Frontal cortex (tissue), 4 donors: Measurements from ENCODE around the gene FUNDC2. TPM values are rescaled to one million over a fixed set of nuclear protein-coding genes. Genes with fewer than 3 reads are reported as not detected.
"Not testable (repeated sequence)": the region's sequence is repeated elsewhere in the genome, so short reads cannot be mapped to it uniquely, and the experiment has no call there.

Source experiments
- DNase-seq, 2 donors: peaks; one replicate each; pipeline ENCODE4 v3.0.0; 2012; ENCODE audit warnings: low spot score in 2 of 2
- FAIRE-seq: peaks from 2 replicates; lab custom pipeline; 2012; peaks lifted over from hg19 to GRCh38; lab: Jason Lieb, UNC
- total RNA-seq: library from RNA; depleted of rRNA; stranded (reverse); fragments of >200 nt; gene quantifications from one replicate; pipeline ENCODE4 v1.2.3, GENCODE V29; 2014
- donor health status: control.
- donor health status: control.
- donor health status: control.

The FUNDC2 gene
- total RNA-seq: 28.9 TPM

DNA sequence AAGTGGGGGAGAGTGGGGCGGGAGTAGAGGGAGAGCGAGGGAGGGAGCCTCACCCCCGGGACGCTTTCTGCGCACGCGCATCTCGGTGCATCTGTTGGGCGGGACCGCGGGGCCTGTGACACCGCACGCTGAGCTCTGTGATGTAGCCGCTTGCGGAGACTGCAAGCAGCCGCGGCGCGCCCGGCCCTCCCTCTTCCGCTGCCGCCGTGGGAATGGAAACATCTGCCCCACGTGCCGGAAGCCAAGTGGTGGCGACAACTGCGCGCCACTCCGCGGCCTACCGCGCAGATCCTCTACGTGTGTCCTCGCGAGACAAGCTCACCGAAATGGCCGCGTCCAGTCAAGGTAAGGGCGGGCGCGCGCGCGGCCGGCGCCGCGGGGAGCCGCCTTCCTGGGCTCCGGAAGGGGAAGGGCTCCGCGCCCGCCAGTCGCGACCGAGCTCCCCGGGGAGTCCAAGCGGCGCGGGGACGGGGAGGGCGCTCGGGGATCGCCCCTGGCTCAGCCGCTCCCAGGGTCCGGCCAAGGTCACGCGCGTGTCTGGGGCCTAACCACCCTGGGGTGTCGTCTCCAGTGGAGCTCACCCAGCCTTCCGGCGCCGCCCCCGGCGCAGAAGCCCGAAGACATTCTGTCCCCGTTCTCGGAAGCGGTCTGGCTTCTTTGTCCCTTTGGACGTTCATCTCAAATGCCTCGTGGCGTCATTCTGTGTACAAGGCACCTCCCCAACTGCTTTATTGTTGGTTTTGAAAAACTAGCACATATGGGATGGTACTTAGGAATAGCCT is at the start of gene FUNDC2:
TSS of gene FUNDC2 (plus strand) at position 118 of the 782 bp plus-strand sequence. CDS start at position 213, 95 bp downstream.
- peak; percentile 68 to 72 for DNase-seq
- FAIRE-seq: no peak

GRCh38 chrX:154979629-154980028 is 47.0 kb upstream of the FUNDC2 start:
- FAIRE-seq: no peak
- no peak for DNase-seq

DNA sequence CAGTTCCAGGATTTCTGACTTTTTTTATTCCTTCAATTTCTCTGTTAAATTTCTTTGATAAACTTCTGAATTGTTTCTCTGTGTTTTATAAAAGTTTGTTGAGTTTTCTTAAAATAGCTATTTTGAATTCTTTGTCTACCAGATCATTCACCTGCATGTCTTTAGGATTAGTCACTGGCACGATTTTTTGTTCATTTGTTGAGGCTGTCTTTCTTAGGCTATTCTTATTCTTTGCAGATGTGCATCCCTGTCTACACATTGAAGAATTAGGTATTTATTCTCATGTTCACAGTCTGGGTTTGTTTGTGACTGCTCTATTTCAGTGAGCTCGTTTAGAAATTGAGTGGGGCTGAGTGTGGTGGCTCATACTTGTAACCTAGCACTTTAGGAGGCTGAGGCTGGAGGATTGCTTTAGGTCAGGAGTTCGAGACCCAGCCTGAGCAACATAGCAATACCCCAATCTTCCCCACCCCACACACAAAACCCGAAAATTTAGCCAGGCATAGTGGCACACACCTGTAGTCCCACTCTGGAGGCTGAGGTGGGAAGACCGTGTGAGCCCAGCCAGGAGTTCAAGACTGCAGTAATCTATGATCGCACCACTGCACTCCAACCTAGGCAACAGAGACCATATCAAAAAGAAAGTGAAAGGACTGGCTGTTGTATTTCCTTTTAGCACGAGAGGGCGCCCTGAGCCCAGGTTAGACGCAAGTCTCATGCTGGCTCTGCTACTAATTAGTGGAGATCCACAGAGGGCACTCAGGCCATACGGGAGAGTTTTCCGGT is 46.1 kb upstream of the FUNDC2 start:
- FAIRE-seq (no peak), DNase-seq (peak; percentile 11 to 37)

- DNase-seq (no peak), FAIRE-seq (no peak)
Observed at GRCh38 chrX:154981116-154981411, 45.6 kb upstream of the FUNDC2 start.

DNA sequence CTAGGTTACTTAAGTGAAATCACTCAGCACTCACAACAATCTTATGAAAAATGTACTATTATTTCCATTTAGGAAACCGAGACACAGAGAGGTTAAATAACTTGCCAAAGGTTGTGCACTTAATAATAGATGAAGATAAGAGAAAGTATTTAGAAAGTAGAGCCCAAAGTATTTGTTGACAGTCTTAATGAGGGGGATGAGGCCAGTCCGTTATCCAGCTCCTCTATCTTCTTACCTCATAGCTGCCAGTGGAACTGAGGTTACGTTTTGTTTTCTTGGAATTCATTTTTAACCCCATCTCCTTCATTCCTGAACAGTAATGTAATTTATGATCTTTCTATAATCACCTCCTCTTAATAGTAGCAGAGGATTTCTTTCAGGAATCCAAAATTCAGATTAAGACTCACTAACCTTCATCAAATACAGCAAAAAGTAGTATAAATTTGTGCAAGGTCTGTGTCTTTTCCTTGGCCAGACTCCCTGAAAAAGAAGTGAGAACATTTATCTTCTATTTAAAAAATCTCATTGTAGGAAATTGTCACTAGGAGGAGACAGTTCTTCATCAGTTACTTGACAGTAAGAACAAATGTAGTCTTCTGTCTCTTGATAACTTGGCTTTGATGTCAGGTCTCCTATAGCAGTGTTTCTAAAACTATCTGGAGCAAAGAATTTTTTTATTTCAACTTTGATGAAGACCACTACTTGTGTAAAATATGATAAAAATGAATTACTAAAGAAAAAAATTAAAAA is 39.6 kb upstream of the FUNDC2 start:
- no peak for DNase-seq
- FAIRE-seq: no peak

DNA sequence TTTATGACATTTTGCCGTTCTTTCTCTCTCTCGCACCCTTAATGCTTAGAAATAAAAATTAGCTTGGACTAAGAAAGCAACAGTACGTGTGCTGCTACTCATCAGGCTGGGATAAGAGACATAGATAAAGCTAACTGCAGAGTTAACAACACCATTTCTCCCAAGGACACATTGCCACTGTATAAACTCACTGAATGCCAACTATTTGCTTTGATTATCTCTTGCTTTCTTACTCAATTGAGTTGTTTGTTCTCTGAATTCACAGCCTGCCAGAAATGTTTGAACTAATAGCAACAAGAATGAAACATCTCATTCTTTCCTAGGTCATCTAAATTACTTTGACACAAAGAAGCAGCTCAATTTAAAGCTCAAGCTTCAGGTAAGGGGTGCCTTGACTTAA is 38.7 kb upstream of the FUNDC2 start:
- DNase-seq (no peak), FAIRE-seq (no peak)

DNA sequence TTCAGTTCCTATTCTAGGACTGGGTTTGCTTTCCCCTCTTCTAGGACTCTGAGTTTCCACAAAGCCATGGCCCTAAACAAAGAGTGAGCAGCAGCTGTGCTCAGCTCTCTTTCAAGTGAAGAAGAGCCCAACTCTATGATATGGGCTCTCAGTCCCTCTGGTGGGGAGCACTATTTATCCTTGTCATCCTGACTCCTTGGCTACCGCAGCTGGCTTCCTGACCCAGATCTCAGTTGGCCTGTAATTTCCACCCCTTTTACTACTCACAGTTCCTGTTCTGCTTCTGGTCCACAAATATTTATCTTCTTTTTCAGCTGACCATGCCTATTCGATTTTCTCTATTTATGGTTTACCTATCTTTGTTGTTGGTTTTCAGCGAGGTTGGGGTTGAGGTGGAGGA is 37.9 kb upstream of the FUNDC2 start:
- no peak for DNase-seq
- FAIRE-seq: no peak

- DNase-seq: no peak
- FAIRE-seq: no peak
Observed at GRCh38 chrX:154990496-154990895, 36.1 kb upstream of the FUNDC2 start.

GRCh38 chrX:154991039-154991438 is 35.6 kb upstream of the FUNDC2 start:
- FAIRE-seq (no peak), DNase-seq (no peak)

- no peak for FAIRE-seq
- DNase-seq: no peak
Observed at GRCh38 chrX:154991476-154991875, 35.2 kb upstream of the FUNDC2 start.

DNA sequence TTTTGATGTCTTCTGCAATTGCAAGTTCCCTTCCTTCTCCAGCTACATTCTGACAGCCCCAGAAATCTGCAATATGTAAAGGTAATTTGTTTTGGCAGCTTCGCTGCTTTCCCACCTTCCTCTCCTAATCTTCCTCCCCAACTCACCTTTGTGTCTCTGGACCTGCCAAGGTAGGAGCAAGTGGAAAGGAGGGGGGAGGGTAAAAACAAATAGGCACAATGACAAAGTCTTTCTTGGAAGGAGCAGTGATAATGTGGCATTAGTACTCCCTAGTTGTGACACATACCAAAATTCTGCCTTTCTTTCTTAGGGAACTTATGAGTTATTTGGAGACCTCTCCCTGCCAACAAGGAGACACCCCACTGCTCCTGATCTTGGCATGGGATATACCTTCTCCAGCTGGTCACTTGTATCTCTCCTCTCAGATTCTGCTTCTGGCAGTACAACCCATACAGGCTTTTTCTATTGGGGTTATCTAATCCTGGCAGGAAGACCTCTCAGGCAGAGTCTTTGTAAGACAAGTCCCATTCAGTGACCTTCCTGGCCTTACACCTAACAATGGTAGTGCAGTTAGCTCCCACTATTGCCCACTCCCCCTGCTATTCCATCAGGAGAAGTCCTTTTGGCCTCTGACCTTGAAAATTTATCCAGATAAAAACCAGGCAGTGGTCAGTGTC is 28.3 kb upstream of the FUNDC2 start:
- DNase-seq: no peak
- FAIRE-seq: no peak

GRCh38 chrX:155000841-155001240 is 25.8 kb upstream of the FUNDC2 start:
- no peak for FAIRE-seq
- no peak for DNase-seq

GRCh38 chrX:155001873-155002272 is 24.8 kb upstream of the FUNDC2 start:
- FAIRE-seq (no peak), DNase-seq (no peak)

- FAIRE-seq: no peak
- DNase-seq: no peak
Observed at GRCh38 chrX:155005190-155005589, 21.5 kb upstream of the FUNDC2 start.

DNA sequence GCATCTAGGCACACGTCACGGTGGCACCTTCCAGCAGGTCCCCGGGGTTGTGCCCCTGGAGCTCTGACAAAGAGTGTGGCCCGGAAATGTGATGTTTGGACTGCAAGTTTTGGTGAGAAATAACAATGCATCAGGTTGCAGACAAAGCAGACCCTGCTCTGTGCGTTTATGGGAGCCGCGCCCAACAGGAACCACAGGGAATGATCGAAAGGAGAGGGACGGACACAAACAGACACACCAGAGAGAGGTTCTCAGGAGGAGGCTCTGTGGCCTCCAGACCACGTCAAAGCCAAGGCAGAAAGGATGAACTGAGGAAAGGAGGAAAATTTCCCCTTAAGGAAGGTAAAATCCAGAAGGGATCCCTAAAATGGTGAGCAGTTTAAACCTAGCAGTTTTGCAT is 20.3 kb upstream of the FUNDC2 start:
- FAIRE-seq, DNase-seq: not testable (repeated sequence)

- DNase-seq, FAIRE-seq: not testable (repeated sequence)
Observed at GRCh38 chrX:155006913-155007671, 19.6 kb upstream of the FUNDC2 start.

- not testable (repeated sequence) for DNase-seq, FAIRE-seq
Observed at GRCh38 chrX:155008578-155008977, 18.1 kb upstream of the FUNDC2 start.

GRCh38 chrX:155009994-155010472 is 16.6 kb upstream of the FUNDC2 start:
- no peak for FAIRE-seq
- DNase-seq: no peak

DNA sequence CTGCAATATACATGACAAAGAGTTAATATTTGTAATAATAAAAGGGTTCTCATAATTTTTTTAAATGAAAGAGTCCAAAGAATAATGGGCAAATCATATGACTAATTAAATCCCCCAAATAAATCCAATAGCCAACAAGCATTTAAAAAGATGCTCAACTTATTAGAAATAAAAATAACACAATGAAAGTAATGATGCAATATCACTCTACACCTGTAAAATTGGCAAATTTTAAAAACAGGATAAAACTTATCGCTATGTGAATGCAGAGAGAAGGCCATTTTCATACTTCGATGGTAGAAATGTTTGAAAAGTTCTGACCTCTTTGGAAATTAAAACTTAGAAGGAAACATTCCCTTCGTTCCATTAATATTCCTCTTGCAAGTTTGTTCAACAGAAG is 6.1 kb upstream of the FUNDC2 start:
- FAIRE-seq: no peak
- DNase-seq: no peak
